Lower leg skin (tissue), 3 donors: ENCODE data around the gene CHST14.

Experiments used
- CTCF ChIP-seq, 3 donors: fragments of 450-650 bp; IDR thresholded peaks; one replicate each; pipeline ENCODE4 v1.5.1; 2016; ENCODE audit warnings: antibody characterized with exemption in 3 of 3, mild to moderate bottlenecking in 3 of 3, moderate library complexity in 2 of 3
- POLR2A ChIP-seq, 2 donors: fragments of 450-650 bp; IDR thresholded peaks; one replicate each; pipeline ENCODE4 v1.6.1; 2016 to 2017; ENCODE audit warnings: antibody characterized with exemption in 2 of 2, mild to moderate bottlenecking in 1 of 2, moderate library complexity in 1 of 2

- TF ChIP-seq CTCF (IDR thresholded peaks at IDR 0.05) (no peak), POLR2A (IDR thresholded peaks at IDR 0.05) (no peak)
These were observed 8.2 kb downstream of the CHST14 start for GRCh38 chr15:40479024-40479423.
